Iris pigment epithelial cell (primary cell): Measurements from ENCODE around the gene ATP6V0E2.
"Not testable (repeated sequence)": the region's sequence is repeated elsewhere in the genome, so short reads cannot be mapped to it uniquely, and the experiment has no call there.

Experiments used
- DNase-seq: peaks from one replicate; pipeline ENCODE4 v3.0.0-alpha.2; 2011; ENCODE audit warnings: low read depth

The ATP6V0E2 gene

GRCh38 chr7:149879766-149880637, 6.2 kb downstream of the ATP6V0E2 start:
- no peak for DNase-seq

- no peak for DNase-seq
These were observed 7.0 kb downstream of the ATP6V0E2 start for GRCh38 chr7:149880638-149881311.

- DNase-seq, result no peak
These were observed 7.8 kb downstream of the ATP6V0E2 start for GRCh38 chr7:149881328-149882247.

GRCh38 chr7:149882248-149883047, 8.7 kb downstream of the ATP6V0E2 start:
- no peak for DNase-seq

GRCh38 chr7:149883048-149883438, 9.3 kb downstream of the ATP6V0E2 start:
- DNase-seq, result no peak

DNA sequence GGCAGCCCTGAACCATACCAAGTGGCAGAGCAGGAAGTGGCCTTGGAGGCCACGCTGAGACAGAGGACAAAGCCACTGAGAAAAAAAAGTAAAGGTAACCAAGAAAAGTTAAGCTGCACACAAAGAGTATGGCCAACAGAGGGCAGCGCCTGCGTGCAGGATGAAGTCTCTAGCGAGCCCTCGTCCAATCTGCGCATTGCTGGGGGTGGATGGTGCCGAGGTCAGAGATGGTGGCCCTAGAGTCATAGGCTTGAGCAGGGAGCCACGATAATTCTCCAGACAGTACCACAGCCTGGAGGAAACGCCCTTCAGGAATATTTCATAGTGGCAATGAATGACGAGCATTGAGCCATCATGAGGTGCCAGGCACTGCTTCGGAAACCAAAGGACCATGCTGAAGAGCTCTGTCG, 9.7 kb downstream of the ATP6V0E2 start:
- DNase-seq, result peak; percentile 44

GRCh38 chr7:149884016-149884415, 10.2 kb downstream of the ATP6V0E2 start:
- no peak for DNase-seq

DNA sequence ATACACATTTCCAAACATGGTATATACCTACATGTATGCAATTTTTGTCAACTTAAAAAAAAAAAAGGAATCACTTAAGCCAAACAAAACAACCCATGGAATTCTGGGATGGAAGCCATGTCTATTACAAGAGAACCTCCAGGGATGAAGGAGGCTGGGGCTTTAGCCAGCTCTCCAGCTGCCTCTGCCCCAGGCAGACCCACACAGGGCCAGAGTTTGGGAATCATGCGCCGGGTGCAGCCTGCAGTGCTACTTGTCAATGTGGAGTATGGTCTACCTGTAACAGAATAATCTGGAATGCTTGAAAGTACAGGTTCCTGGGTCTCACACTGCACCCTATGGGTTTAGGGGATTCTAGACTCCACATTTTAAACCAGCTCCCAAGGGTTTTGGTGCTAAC, 10.8 kb downstream of the ATP6V0E2 start:
- no peak for DNase-seq

GRCh38 chr7:149885191-149886017, 11.6 kb downstream of the ATP6V0E2 start:
- DNase-seq, result peak; percentile 14

GRCh38 chr7:149886018-149886415, 12.2 kb downstream of the ATP6V0E2 start:
- DNase-seq, result no peak

DNA sequence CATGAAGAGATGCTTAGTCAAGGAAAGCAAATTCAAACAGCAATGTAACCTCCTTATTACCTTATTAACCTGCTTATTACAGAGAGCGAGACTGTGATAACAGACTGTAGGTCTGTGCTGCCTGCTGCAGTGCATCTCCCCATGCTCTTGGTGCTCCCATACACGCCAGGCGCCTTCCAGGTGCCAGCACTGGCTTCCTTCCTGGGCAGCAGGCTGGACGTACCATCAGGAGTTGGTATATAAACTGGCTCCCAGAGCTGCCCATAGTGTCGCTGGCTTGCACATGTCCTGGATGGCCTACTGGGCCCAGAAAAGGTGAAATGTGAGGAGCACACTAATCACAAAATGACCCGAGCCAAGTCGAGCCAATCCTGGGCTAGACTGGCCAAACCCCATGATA, 13.5 kb downstream of the ATP6V0E2 start:
- no peak for DNase-seq

- not testable (repeated sequence) for DNase-seq
These were observed 16.9 kb downstream of the ATP6V0E2 start for GRCh38 chr7:149890715-149891114.

DNA sequence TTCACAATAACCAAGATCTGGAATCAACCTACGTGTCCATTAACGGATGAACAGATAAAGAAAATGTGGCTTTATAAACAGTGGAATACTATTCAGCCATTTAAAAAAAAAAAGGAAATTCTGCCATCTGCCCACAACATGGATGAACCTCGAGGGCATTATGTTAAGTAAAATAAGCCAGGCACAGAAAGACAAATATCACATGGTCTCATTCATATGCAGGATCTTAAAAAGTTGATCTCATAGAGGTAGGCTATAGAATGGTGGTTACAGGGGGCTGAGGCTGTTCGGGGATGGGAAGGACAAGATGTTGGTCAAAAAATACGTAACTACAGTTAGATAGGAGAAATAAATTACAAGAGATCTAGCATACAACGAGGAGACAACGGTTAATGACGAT, 21.2 kb downstream of the ATP6V0E2 start:
- DNase-seq, result not testable (repeated sequence)

DNA sequence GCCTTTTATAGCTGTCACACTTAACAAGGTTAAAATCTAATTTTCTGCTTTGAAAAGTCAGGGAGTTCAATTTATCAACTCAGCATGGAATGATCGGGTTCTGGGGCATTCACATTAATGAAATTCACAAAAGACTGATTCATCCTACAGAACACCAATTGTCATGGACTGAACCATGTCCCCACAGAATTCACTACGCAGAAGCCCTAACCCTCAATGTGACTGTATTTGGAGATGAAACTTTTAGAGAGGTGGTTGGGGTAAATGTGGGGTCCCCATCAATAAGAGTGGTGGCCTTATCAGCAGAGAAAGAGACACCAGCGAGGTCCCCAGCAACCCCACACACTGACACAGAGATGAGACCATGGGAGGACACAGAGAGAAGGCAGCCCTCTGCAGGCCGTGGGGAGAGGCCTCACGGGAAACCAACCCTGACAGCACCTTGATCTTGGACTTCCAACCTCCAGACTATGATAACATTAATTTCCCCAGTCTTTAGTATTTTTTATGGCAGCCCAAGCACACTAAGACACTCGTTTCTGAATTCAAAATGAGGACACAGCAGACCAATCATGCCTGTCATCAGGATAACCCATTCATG, 34.1 kb downstream of the ATP6V0E2 start:
- not testable (repeated sequence) for DNase-seq

DNA sequence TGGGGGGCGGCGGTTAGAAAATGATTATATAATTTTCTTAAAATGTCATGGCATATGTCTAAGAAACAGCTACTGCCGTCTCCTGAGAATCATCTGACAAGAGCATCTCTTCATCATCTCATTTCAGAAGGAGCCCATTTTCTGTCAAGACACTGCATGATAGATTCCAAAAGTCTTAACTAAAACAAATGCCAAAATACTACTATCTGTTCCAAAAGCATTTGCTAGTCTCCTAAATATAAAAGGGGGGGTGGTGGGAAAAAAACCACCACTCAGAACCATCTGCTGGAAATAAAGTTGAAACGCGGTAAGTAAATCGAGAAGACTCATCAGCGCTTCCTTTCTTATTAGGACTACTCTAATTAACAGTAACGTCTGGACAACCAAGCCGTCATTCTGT, 36.5 kb downstream of the ATP6V0E2 start:
- not testable (repeated sequence) for DNase-seq

GRCh38 chr7:149912126-149912525, 38.4 kb downstream of the ATP6V0E2 start:
- peak; percentile 39 for DNase-seq

- not testable (repeated sequence) for DNase-seq
These were observed 52.6 kb downstream of the ATP6V0E2 start for GRCh38 chr7:149926414-149926813.
